PC-9 (cell line): Measurements from ENCODE around the gene LGI1. TPM values are rescaled to one million over a fixed set of nuclear protein-coding genes. Genes with fewer than 3 reads are reported as not detected.

ENCODE experiments used
- BruUV-seq: library from RNA; stranded (reverse); fragments of 400-500 nt; replicated peaks from 2 replicates; lab custom pipeline; 2021; lab: Mats Ljungman, UMichigan
- CTCF ChIA-PET: fragments of 300-600 bp; sonication (Branson Sonifier 250); formaldehyde crosslinking; loops from one replicate; lab custom pipeline; 2022; ENCODE audit warnings: antibody characterized with exemption; lab: Charles Lee
- POLR2A ChIA-PET: fragments of 300-600 bp; sonication (Branson Sonifier 250); formaldehyde crosslinking; loops from one replicate; lab custom pipeline; 2022; ENCODE audit warnings: antibody characterized with exemption; ENCODE audit not compliant: unreplicated experiment; lab: Charles Lee
- DNase-seq, 2 experiments: peaks; one replicate each; pipeline versions ENCODE4 v3.0.0 to v3.0.0-alpha.2; 2015 to 2022; ENCODE audit warnings: mixed read lengths in 1 of 2
- H2AFZ ChIP-seq: fragments of 200-600 bp; sonication (generic); 2 replicates; pipeline ENCODE4 v1.8.1; 2017; ENCODE audit warnings: antibody characterized with exemption
- H3F3A ChIP-seq: fragments of 200-600 bp; sonication (generic); 2 replicates; pipeline ENCODE4 v1.8.1; 2017; ENCODE audit warnings: antibody characterized with exemption, mild to moderate bottlenecking, low read depth; ENCODE audit not compliant: insufficient read depth
- H3K27ac ChIP-seq: fragments of 200-600 bp; sonication (generic); 2 replicates; pipeline ENCODE4 v1.6.1; 2016; ENCODE audit warnings: mixed run types
- H3K27me3 ChIP-seq: fragments of 200-600 bp; sonication (generic); 2 replicates; pipeline ENCODE4 v1.6.1; 2016; ENCODE audit warnings: low read depth, mixed run types; ENCODE audit not compliant: insufficient read depth
- H3K36me3 ChIP-seq: fragments of 200-600 bp; sonication (generic); 2 replicates; pipeline ENCODE4 v1.6.1; 2016; ENCODE audit warnings: low read depth, mixed run types
- H3K4me1 ChIP-seq: fragments of 200-600 bp; sonication (generic); replicated peaks from 2 replicates; pipeline ENCODE4 v1.6.1; 2016; ENCODE audit warnings: mixed run types; ENCODE audit not compliant: insufficient read depth
- H3K4me2 ChIP-seq: fragments of 200-600 bp; sonication (generic); 2 replicates; pipeline ENCODE4 v1.6.1; 2017; ENCODE audit warnings: mixed run types
- H3K4me3 ChIP-seq: fragments of 200-600 bp; sonication (generic); 2 replicates; pipeline ENCODE4 v1.6.1; 2016; ENCODE audit warnings: mixed run types
- H3K79me2 ChIP-seq: fragments of 200-600 bp; sonication (generic); 2 replicates; pipeline ENCODE4 v1.6.1; 2017; ENCODE audit warnings: low read depth, mixed run types
- H3K9me2 ChIP-seq: fragments of 200-600 bp; sonication (generic); 2 replicates; pipeline ENCODE4 v1.8.1; 2017; ENCODE audit warnings: mild to moderate bottlenecking; ENCODE audit not compliant: insufficient read depth
- H3K9me3 ChIP-seq: fragments of 200-600 bp; sonication (generic); 2 replicates; pipeline ENCODE4 v1.8.1; 2016; ENCODE audit warnings: low read depth; ENCODE audit not compliant: insufficient read depth
- H4K20me1 ChIP-seq: fragments of 200-600 bp; sonication (generic); 2 replicates; pipeline ENCODE4 v1.8.1; 2017; ENCODE audit not compliant: insufficient read depth
- CTCF ChIP-seq: fragments of 200-600 bp; sonication (generic); conservative IDR thresholded peaks from 2 replicates; pipeline ENCODE4 v1.6.1; 2017; ENCODE audit warnings: mixed run types, antibody characterized with exemption, mild to moderate bottlenecking, moderate library complexity
- EZH2 ChIP-seq: fragments of 200-600 bp; sonication (generic); IDR thresholded peaks from 2 replicates; pipeline ENCODE4 v1.8.0; 2017; ENCODE audit warnings: antibody characterized with exemption, low read depth
- intact Hi-C: fragments of 100-400 bp; cut with micrococcal nuclease; formaldehyde crosslinking; loops from one replicate; pipeline ENCODE4 v1.10.0; 2022; ENCODE audit not compliant: unreplicated experiment
- total RNA-seq: library from RNA; stranded (reverse); gene quantifications from 2 replicates; pipeline ENCODE4 v1.2.3, GENCODE V29; 2021

LGI1 gene
- total RNA-seq, 1 experiment from 2014 or later: not detected

- BruUV-seq: no TSS peak
- ChIA-PET CTCF (no interaction called here), POLR2A (no interaction called here)
- Histone ChIP-seq H3K4me2 (no peak overlapping the region), H4K20me1 (no peaks in the 10 kb centered on the region), H2AFZ (no peak overlapping the region), H3K27ac (no peak overlapping the region), H3F3A (no peaks in the 10 kb centered on the region), H3K27me3 (no peaks in the 10 kb centered on the region), H3K4me3 (no peak overlapping the region), H3K9me3 (no peaks in the 10 kb centered on the region), H3K4me1 (no peaks in the 10 kb centered on the region), H3K79me2 (no peaks in the 10 kb centered on the region), H3K36me3 (no peaks in the 10 kb centered on the region), H3K9me2 (no peaks in the 10 kb centered on the region)
- intact Hi-C loops: no loop called here
- no peak for TF ChIP-seq CTCF
- no peak for TF ChIP-seq EZH2
- no peak for DNase-seq
Observed at GRCh38 chr10:93806903-93807302, 49.2 kb downstream of the LGI1 start.

GRCh38 chr10:93807371-93807770 is 49.6 kb downstream of the LGI1 start:
- Histone ChIP-seq H3K4me3 (no peak overlapping the region), H3K9me3 (no peaks in the 10 kb centered on the region), H4K20me1 (no peaks in the 10 kb centered on the region), H3K4me2 (no peak overlapping the region), H3K27me3 (no peaks in the 10 kb centered on the region), H3F3A (no peaks in the 10 kb centered on the region), H3K36me3 (no peaks in the 10 kb centered on the region), H3K79me2 (no peaks in the 10 kb centered on the region), H3K27ac (no peak overlapping the region), H3K4me1 (no peaks in the 10 kb centered on the region), H3K9me2 (no peaks in the 10 kb centered on the region), H2AFZ (no peak overlapping the region)
- no TSS peak for BruUV-seq
- DNase-seq: no peak
- no peak for TF ChIP-seq CTCF
- no peak for TF ChIP-seq EZH2
- ChIA-PET POLR2A (no interaction called here), CTCF (no interaction called here)
- intact Hi-C loops: no loop called here

- POLR2A ChIA-PET: no interaction called here
- intact Hi-C loops: no loop called here
- no TSS peak for BruUV-seq
Observed at GRCh38 chr10:93812659-93813338, 55.1 kb downstream of the LGI1 start.

More at GRCh38 chr10:93812659-93813338, 55.1 kb downstream of the LGI1 start:
- Histone ChIP-seq H2AFZ (no peak overlapping the region), H3K9me2 (no peaks in the 10 kb centered on the region), H3K4me1 (no peaks in the 10 kb centered on the region), H3K36me3 (no peaks in the 10 kb centered on the region), H3K4me2 (no peak overlapping the region), H3K9me3 (no peaks in the 10 kb centered on the region), H3K4me3 (no peak overlapping the region), H4K20me1 (no peaks in the 10 kb centered on the region), H3K27ac (no peak overlapping the region), H3K79me2 (no peaks in the 10 kb centered on the region), H3F3A (no peaks in the 10 kb centered on the region), H3K27me3 (no peaks in the 10 kb centered on the region)
- no peak for TF ChIP-seq EZH2
- no peak for TF ChIP-seq CTCF
- CTCF ChIA-PET: interaction anchor here (0.6 to 0.8 kb wide), 2 partner anchors 57 to 66 kb away, joined by 3 read pairs; no protein-coding TSS in a partner anchor
- DNase-seq: no peak
